HEK293 (cell line): ENCODE measurements around the gene MORF4L2.

Experiments used
- CTCF ChIA-PET: fragments of 350-600 bp; formaldehyde crosslinking; extraction: SDS; loops from one replicate; lab custom pipeline; 2021; ENCODE audit warnings: antibody characterized with exemption; lab: Yijun Ruan, JAX
- POLR2A ChIA-PET: fragments of 300-600 bp; formaldehyde crosslinking; extraction: SDS; loops from one replicate; lab custom pipeline; 2020; ENCODE audit warnings: antibody characterized with exemption, inconsistent platforms; lab: Yijun Ruan, JAX
- H3K27ac ChIP-seq: fragments of 200-500 bp; sonication (Bioruptor generic); 2 replicates; pipeline ENCODE4 v1.5.1; 2014; ENCODE audit warnings: low read depth, low read length, control low read depth, inconsistent platforms; ENCODE audit errors: extremely low read depth
- H3K36me3 ChIP-seq, 2 experiments: fragments of 200-500 bp in 1 of 2; sonication (Bioruptor generic) in 1 of 2; 1 replicate in 1 of 2; 2 replicates in 1 of 2; pipeline ENCODE4 v1.5.1; 2014 to 2017; ENCODE audit warnings: inconsistent platforms in 2 of 2, low read length in 2 of 2; ENCODE audit not compliant: control insufficient read depth in 2 of 2, insufficient read depth in 1 of 2
- H3K4me1 ChIP-seq: fragments of 200-500 bp; sonication (Bioruptor generic); 2 replicates; pipeline ENCODE4 v1.5.1; 2014; ENCODE audit warnings: mild to moderate bottlenecking, low read length, inconsistent platforms; ENCODE audit not compliant: control insufficient read depth, insufficient read depth
- H3K4me3 ChIP-seq: 2 replicates; pipeline ENCODE4 v1.5.1; 2011; ENCODE audit warnings: low read depth, mild to moderate bottlenecking, control low read depth, low read length, moderate library complexity
- H3K9me3 ChIP-seq: fragments of 200-500 bp; sonication (Bioruptor generic); 2 replicates; pipeline ENCODE4 v1.5.1; 2014; ENCODE audit warnings: low read depth, low read length, inconsistent platforms; ENCODE audit not compliant: control insufficient read depth, insufficient read depth
- FEZF1 ChIP-seq: fragments of 450-650 bp; formaldehyde crosslinking; IDR thresholded peaks from 2 replicates; pipeline ENCODE4 v1.5.1; 2016; ENCODE audit warnings: missing biosample characterization, missing genetic modification characterization
- GFI1B ChIP-seq: fragments of 450-650 bp; formaldehyde crosslinking; IDR thresholded peaks from 2 replicates; pipeline ENCODE4 v1.5.1; 2016; ENCODE audit warnings: missing biosample characterization, missing genetic modification characterization
- GLI2 ChIP-seq: fragments of 450-650 bp; formaldehyde crosslinking; IDR thresholded peaks from 2 replicates; pipeline ENCODE4; 2017; ENCODE audit warnings: missing biosample characterization, missing genetic modification characterization, low read depth, borderline replicate concordance
- GLIS1 ChIP-seq: fragments of 450-650 bp; formaldehyde crosslinking; IDR thresholded peaks from 2 replicates; pipeline ENCODE4 v1.5.1; 2016; ENCODE audit warnings: missing biosample characterization, missing genetic modification characterization
- HOXA7 ChIP-seq: sonication (generic); formaldehyde crosslinking; IDR thresholded peaks from 2 replicates; pipeline ENCODE4 v1.8.1; 2022; ENCODE audit warnings: missing genetic modification reagents, borderline replicate concordance
- MEIS1 ChIP-seq: sonication (generic); formaldehyde crosslinking; IDR thresholded peaks from 2 replicates; pipeline ENCODE4 v1.8.1; 2022; ENCODE audit warnings: missing genetic modification reagents, mild to moderate bottlenecking, borderline replicate concordance
- PRDM4 ChIP-seq: fragments of 450-650 bp; formaldehyde crosslinking; IDR thresholded peaks from 2 replicates; pipeline ENCODE4 v1.5.1; 2017; ENCODE audit warnings: missing biosample characterization, missing genetic modification characterization
- TCF7L2 ChIP-seq: IDR thresholded peaks from 2 replicates; pipeline ENCODE4 v1.6.1; 2011; ENCODE audit warnings: low read depth, mild to moderate bottlenecking, inconsistent platforms, low read length, moderate library complexity, borderline replicate concordance
- ZBTB21 ChIP-seq: fragments of 450-650 bp; formaldehyde crosslinking; IDR thresholded peaks from 2 replicates; pipeline ENCODE4 v1.5.1; 2017; ENCODE audit warnings: missing biosample characterization, missing genetic modification characterization
- ZBTB6 ChIP-seq: fragments of 450-650 bp; formaldehyde crosslinking; IDR thresholded peaks from 2 replicates; pipeline ENCODE4 v1.5.1; 2017; ENCODE audit warnings: missing biosample characterization, missing genetic modification characterization
- ZNF155 ChIP-seq: fragments of 450-650 bp; formaldehyde crosslinking; IDR thresholded peaks from 2 replicates; pipeline ENCODE4 v1.5.1; 2016; ENCODE audit warnings: missing biosample characterization, missing genetic modification characterization
- ZNF302 ChIP-seq: fragments of 450-650 bp; formaldehyde crosslinking; IDR thresholded peaks from 2 replicates; pipeline ENCODE4 v1.5.1; 2016; ENCODE audit warnings: missing biosample characterization, missing genetic modification characterization, low read depth
- ZNF341 ChIP-seq: fragments of 450-650 bp; formaldehyde crosslinking; IDR thresholded peaks from 2 replicates; pipeline ENCODE4; 2016; ENCODE audit warnings: low read depth, missing biosample characterization, missing genetic modification characterization
- ZNF354C ChIP-seq: fragments of 450-650 bp; formaldehyde crosslinking; IDR thresholded peaks from 2 replicates; pipeline ENCODE4 v1.5.1; 2016; ENCODE audit warnings: missing biosample characterization, missing genetic modification characterization, low read depth, borderline replicate concordance
- ZNF366 ChIP-seq: fragments of 450-650 bp; formaldehyde crosslinking; conservative IDR thresholded peaks from 2 replicates; pipeline ENCODE4 v1.5.1; 2016; ENCODE audit warnings: missing biosample characterization, missing genetic modification characterization
- ZNF433 ChIP-seq: fragments of 450-650 bp; formaldehyde crosslinking; IDR thresholded peaks from 2 replicates; pipeline ENCODE4 v1.5.1; 2016; ENCODE audit warnings: missing biosample characterization, missing genetic modification characterization, low read depth
- ZNF555 ChIP-seq: fragments of 450-650 bp; formaldehyde crosslinking; conservative IDR thresholded peaks from 2 replicates; pipeline ENCODE4 v1.5.1; 2017; ENCODE audit warnings: missing biosample characterization, mild to moderate bottlenecking, missing genetic modification characterization, inconsistent platforms
- ZNF624 ChIP-seq: fragments of 450-650 bp; formaldehyde crosslinking; IDR thresholded peaks from 2 replicates; pipeline ENCODE4 v1.5.1; 2017; ENCODE audit warnings: missing biosample characterization, missing genetic modification characterization
- ZNF639 ChIP-seq: fragments of 450-650 bp; formaldehyde crosslinking; IDR thresholded peaks from 2 replicates; pipeline ENCODE4 v1.5.1; 2016; ENCODE audit warnings: missing biosample characterization, missing genetic modification characterization
- ZNF658 ChIP-seq: fragments of 450-650 bp; formaldehyde crosslinking; IDR thresholded peaks from 2 replicates; pipeline ENCODE4; 2016; ENCODE audit warnings: missing biosample characterization, missing genetic modification characterization
- ZNF660 ChIP-seq: fragments of 450-650 bp; IDR thresholded peaks from 2 replicates; pipeline ENCODE4 v1.5.1; 2018; ENCODE audit warnings: missing biosample characterization, mild to moderate bottlenecking, missing genetic modification characterization
- ZNF704 ChIP-seq: fragments of 450-650 bp; formaldehyde crosslinking; IDR thresholded peaks from 2 replicates; pipeline ENCODE4 v1.5.1; 2016; ENCODE audit warnings: missing biosample characterization, missing genetic modification characterization
- ZNF747 ChIP-seq: fragments of 450-650 bp; formaldehyde crosslinking; IDR thresholded peaks from 2 replicates; pipeline ENCODE4 v1.5.1; 2016; ENCODE audit warnings: missing biosample characterization, missing genetic modification characterization
- ZNF76 ChIP-seq: fragments of 450-650 bp; formaldehyde crosslinking; IDR thresholded peaks from 2 replicates; pipeline ENCODE4; 2016; ENCODE audit warnings: low read depth, missing biosample characterization, missing genetic modification characterization, borderline replicate concordance
- ZNF785 ChIP-seq: fragments of 450-650 bp; formaldehyde crosslinking; IDR thresholded peaks from 2 replicates; pipeline ENCODE4 v1.5.1; 2016; ENCODE audit warnings: missing biosample characterization, missing genetic modification characterization
- ZNF837 ChIP-seq: fragments of 450-650 bp; formaldehyde crosslinking; IDR thresholded peaks from 2 replicates; pipeline ENCODE4 v1.5.1; 2016; ENCODE audit warnings: missing biosample characterization, missing genetic modification characterization
- ZXDB ChIP-seq: fragments of 450-650 bp; formaldehyde crosslinking; IDR thresholded peaks from 2 replicates; pipeline ENCODE4 v1.5.1; 2016; ENCODE audit warnings: missing biosample characterization, missing genetic modification characterization

MORF4L2 gene

GRCh38 chrX:103730796-103731493 is 44.4 kb upstream of the MORF4L2 start (continued):
- TF ChIP-seq ZNF354C (no peak), ZNF639 (no peak; the same call in 1 of the 2 replicates), ZNF366 (peak; percentile 71; the same call in 1 of the 2 replicates), ZNF341 (tag by site-specific recombination) (no peak), ZNF704 (tag by site-specific recombination) (no peak), HOXA7 (CRISPR knock-in tag) (no peak), ZNF155 (tag by site-specific recombination) (no peak), ZNF837 (tag by site-specific recombination) (no peak), ZNF624 (tag by site-specific recombination) (no peak), ZNF747 (tag by site-specific recombination) (no peak), ZNF785 (tag by site-specific recombination) (no peak)

- no peak overlapping the region for H3K27ac ChIP-seq
- no peak overlapping the region for H3K4me3 ChIP-seq
- H3K36me3 ChIP-seq, result no peaks in the 10 kb centered on the region
- H3K4me1 ChIP-seq, result no peaks in the 10 kb centered on the region; the same call in 1 of the 2 replicates
- POLR2A ChIA-PET, result interaction anchor here (0.5 kb wide), 2 partner anchors 43 to 83 kb away, joined by 3 read pairs; no protein-coding TSS in a partner anchor
- peak; percentile 74 for TF ChIP-seq GLIS1
- TF ChIP-seq ZXDB (tag by site-specific recombination), result no peak
- TF ChIP-seq ZNF433 (tag by site-specific recombination), result no peak
- TF ChIP-seq FEZF1, result no peak
- TF ChIP-seq, all 188 proteins: peak for 1
- no peaks in the 10 kb centered on the region for H3K9me3 ChIP-seq
- CTCF ChIA-PET, result interaction anchor here (0.5 to 1.5 kb wide), 4 partner anchors 18 to 241 kb away, joined by 3 to 8 read pairs (median 4); no protein-coding TSS in a partner anchor
Measured at GRCh38 chrX:103730147-103730795, 43.8 kb upstream of the MORF4L2 start.

GRCh38 chrX:103729015-103729414 is 42.5 kb upstream of the MORF4L2 start:
- Histone ChIP-seq H3K36me3 (no peaks in the 10 kb centered on the region), H3K27ac (no peak overlapping the region), H3K9me3 (no peaks in the 10 kb centered on the region), H3K4me3 (no peak overlapping the region), H3K4me1 (no peaks in the 10 kb centered on the region; the same call in 1 of the 2 replicates)
- ChIA-PET CTCF (interaction anchor here (0.7 to 0.8 kb wide), 2 partner anchors 17 to 45 kb away, joined by 3 read pairs; no protein-coding TSS in a partner anchor), POLR2A (no interaction called here)
- TF ChIP-seq PRDM4 (tag by site-specific recombination), result no peak
- no peak for TF ChIP-seq TCF7L2
- TF ChIP-seq ZBTB21 (tag by site-specific recombination), result no peak
- no peak for TF ChIP-seq ZNF302
- TF ChIP-seq ZNF555, result no peak
- TF ChIP-seq GLI2 (tag by site-specific recombination), result no peak
- TF ChIP-seq GFI1B (tag by site-specific recombination), result no peak
- no peak for TF ChIP-seq MEIS1 (CRISPR knock-in tag)
- TF ChIP-seq ZNF658 (tag by site-specific recombination), result no peak
- TF ChIP-seq ZBTB6 (tag by site-specific recombination), result no peak
- no peak for TF ChIP-seq ZNF76 (tag by site-specific recombination)
- no peak for TF ChIP-seq ZNF660 (tag by site-specific recombination)
